HepG2 (cell line): ENCODE measurements around the gene RGS14. TPM values are rescaled to one million over a fixed set of nuclear protein-coding genes. Genes with fewer than 3 reads are reported as not detected.

ENCODE experiments used
- ATAC-seq: fragments of 200-7000 bp; cut with Tn5 transposase; 3 replicates; pipeline ENCODE4 v1.9.1; 2020; ENCODE audit warnings: mild to moderate bottlenecking, moderate library complexity
- BruUV-seq: library from RNA; stranded (reverse); fragments of 400-500 nt; replicated peaks from 2 replicates; lab custom pipeline; 2021; lab: Mats Ljungman, UMichigan
- CTCF ChIA-PET: fragments of 300-600 bp; formaldehyde crosslinking; extraction: SDS; loops from one replicate; lab custom pipeline; 2021; ENCODE audit warnings: low total read pairs, inconsistent platforms, low intra/inter-chr PET ratio; lab: Yijun Ruan, JAX
- POLR2A ChIA-PET: fragments of 350-600 bp; sonication (Branson Sonifier 250); formaldehyde crosslinking; loops from one replicate; lab custom pipeline; 2020; ENCODE audit warnings: antibody characterized with exemption, inconsistent platforms; lab: Yijun Ruan, JAX
- DNase-seq: peaks from one replicate; pipeline ENCODE4 v3.0.0-alpha.2; 2015; ENCODE audit warnings: low spot score
- FAIRE-seq: peaks from 3 replicates; lab custom pipeline; 2011; peaks lifted over from hg19 to GRCh38; lab: Jason Lieb, UNC
- H2AFZ ChIP-seq: one replicate; pipeline ENCODE4 v1.6.1; 2011; ENCODE audit warnings: low read length, inconsistent platforms
- H3K27ac ChIP-seq: fragments of 300-600 bp; 3 replicates; pipeline ENCODE4 v1.8.0; 2011; ENCODE audit warnings: mixed run types, mild to moderate bottlenecking, mixed read lengths, low read length, inconsistent platforms; ENCODE audit not compliant: insufficient read depth; ENCODE audit errors: extremely low read length
- H3K27me3 ChIP-seq, 2 experiments: fragments of 200-600 bp in 1 of 2; 2 replicates in 1 of 2; 3 replicates in 1 of 2; pipeline versions ENCODE4 v1.6.0 to v1.8.0; 2011; ENCODE audit warnings: low read length in 2 of 2, mild to moderate bottlenecking in 2 of 2, moderate library complexity in 2 of 2, inconsistent platforms in 1 of 2; ENCODE audit not compliant: insufficient read depth in 2 of 2, control insufficient read depth in 1 of 2
- H3K36me3 ChIP-seq, 2 experiments: fragments of 200-600 bp in 1 of 2; replicated peaks in 1 of 2; 2 replicates in 1 of 2; 3 replicates in 1 of 2; pipeline versions ENCODE4 v1.5.1 to v1.8.0; 2011; ENCODE audit warnings: low read length in 2 of 2, inconsistent platforms in 1 of 2; ENCODE audit not compliant: insufficient read depth in 2 of 2, control insufficient read depth in 1 of 2
- H3K4me1 ChIP-seq: 2 replicates; pipeline ENCODE4 v1.5.1; 2012; ENCODE audit warnings: low read length, inconsistent platforms; ENCODE audit not compliant: insufficient read depth
- H3K4me2 ChIP-seq: 2 replicates; pipeline ENCODE4 v1.6.0; 2011; ENCODE audit warnings: low read depth, low read length, inconsistent platforms
- H3K4me3 ChIP-seq, 3 experiments: fragments of 200-600 bp in 1 of 3; sonication (generic), shearing (Covaris generic) in 1 of 3; replicated peaks in 1 of 3; 2 replicates each; pipeline ENCODE4 v1.5.1; 2011 to 2016; ENCODE audit warnings: low read length in 3 of 3, inconsistent platforms in 2 of 3, low read depth in 2 of 3, mild to moderate bottlenecking in 2 of 3, control low read depth in 1 of 3, mixed read lengths in 1 of 3; ENCODE audit not compliant: insufficient read depth in 1 of 3
- H3K79me2 ChIP-seq: one replicate; pipeline ENCODE4 v1.6.1; 2011; ENCODE audit warnings: low read length, inconsistent platforms; ENCODE audit not compliant: insufficient read depth
- H3K9ac ChIP-seq: 2 replicates; pipeline ENCODE4 v1.6.0; 2011; ENCODE audit warnings: mild to moderate bottlenecking, low read depth, low read length, inconsistent platforms; ENCODE audit not compliant: insufficient read depth
- H3K9me3 ChIP-seq: 2 replicates; pipeline ENCODE4 v1.5.1; 2012; ENCODE audit warnings: mild to moderate bottlenecking, low read length
- H4K20me1 ChIP-seq: 2 replicates; pipeline ENCODE4 v1.6.0; 2011; ENCODE audit warnings: inconsistent platforms, mild to moderate bottlenecking, low read length, moderate library complexity; ENCODE audit not compliant: insufficient read depth
- HNRNPL ChIP-seq: fragments of 200-400 bp; formaldehyde crosslinking; IDR thresholded peaks from 2 replicates; pipeline ENCODE4 v1.6.1; 2017; ENCODE audit warnings: mild to moderate bottlenecking, low read depth, low read length
- MAFF ChIP-seq: IDR thresholded peaks from 2 replicates; pipeline ENCODE4 v1.6.1; 2011; ENCODE audit warnings: low read depth, low read length, improper control_type of control experiment
- MYNN ChIP-seq: sonication (generic); formaldehyde crosslinking; IDR thresholded peaks from 2 replicates; pipeline ENCODE4 v1.4.0; 2020; ENCODE audit warnings: mild to moderate bottlenecking, low read depth, missing genetic modification reagents
- ZNF263 ChIP-seq: sonication (generic); formaldehyde crosslinking; IDR thresholded peaks from 2 replicates; pipeline ENCODE4 v1.4.0; 2020; ENCODE audit warnings: missing genetic modification reagents
- ZNF432 ChIP-seq: sonication (generic); formaldehyde crosslinking; IDR thresholded peaks from 2 replicates; pipeline ENCODE4 v1.5.0; 2020; ENCODE audit warnings: missing genetic modification reagents, mild to moderate bottlenecking, borderline replicate concordance
- ZNF747 ChIP-seq: sonication (generic); formaldehyde crosslinking; IDR thresholded peaks from 2 replicates; pipeline ENCODE4 v1.8.1; 2023; ENCODE audit warnings: missing genetic modification reagents, mild to moderate bottlenecking, borderline replicate concordance
- ZZZ3 ChIP-seq: sonication (generic); formaldehyde crosslinking; IDR thresholded peaks from 2 replicates; pipeline ENCODE4 v1.4.0; 2020; ENCODE audit warnings: missing genetic modification reagents, mild to moderate bottlenecking, borderline replicate concordance
- WGBS: methylation state at CpG from one replicate; pipeline ENCODE4 v1.1.6; 2017; ENCODE audit warnings: low lambda C conversion rate; 5-methylcytosine and 5-hydroxymethylcytosine counted together
- in situ Hi-C: cut with HindIII; loops from 2 replicates; pipeline ENCODE4 v1.10.0; 2017; ENCODE audit warnings: low pct_unique_long_range_greater_than_20kb; ENCODE audit not compliant: extremely low pct_ligation_motif_present
- intact Hi-C: fragments of 100-400 bp; cut with micrococcal nuclease; formaldehyde crosslinking; loops from one replicate; pipeline ENCODE4 v1.10.0; 2022; ENCODE audit not compliant: unreplicated experiment
- polyA plus RNA-seq, 8 experiments: library from polyadenylated mRNA; depleted of rRNA in 3 of 8; stranded (reverse) in 7 of 8; unstranded in 1 of 8; fragments of >200 nt; fragmentation: Illumina TruSeq in 4 of 8; extraction: Trizol in 4 of 8; gene quantifications; 2 replicates each; pipeline versions ENCODE4 v1.2.1 to v1.2.3, GENCODE V29; 2011 to 2016; ENCODE audit warnings: low read depth in 4 of 8, missing spikeins in 1 of 8, mixed read lengths in 1 of 8; ENCODE audit not compliant: insufficient read depth in 1 of 8
- total RNA-seq, 5 experiments: library from RNA; depleted of rRNA; stranded (reverse); fragments of >200 nt; fragmentation: Illumina TruSeq; extraction: Trizol; gene quantifications; 2 replicates each; pipeline ENCODE4 v1.2.3, GENCODE V29; 2016; ENCODE audit warnings: low read depth in 1 of 5
- TF ChIP-seq, protein P1 (sequence below): sonication (generic); formaldehyde crosslinking; IDR thresholded peaks from 2 replicates; pipeline ENCODE4 v1.9.0; 2022; ENCODE audit warnings: missing genetic modification reagents, mild to moderate bottlenecking, borderline replicate concordance
- TF ChIP-seq, protein P2 (sequence below): sonication (generic); formaldehyde crosslinking; IDR thresholded peaks from 2 replicates; pipeline ENCODE4 v1.5.0; 2020; ENCODE audit warnings: missing genetic modification reagents

RGS14 gene
- total and polyA plus RNA-seq, 2 of the 13 experiments (the other 11 are each of a cell fraction or from before 2014, with no cell fraction given), result 11.1 to 17.2 TPM

DNA sequence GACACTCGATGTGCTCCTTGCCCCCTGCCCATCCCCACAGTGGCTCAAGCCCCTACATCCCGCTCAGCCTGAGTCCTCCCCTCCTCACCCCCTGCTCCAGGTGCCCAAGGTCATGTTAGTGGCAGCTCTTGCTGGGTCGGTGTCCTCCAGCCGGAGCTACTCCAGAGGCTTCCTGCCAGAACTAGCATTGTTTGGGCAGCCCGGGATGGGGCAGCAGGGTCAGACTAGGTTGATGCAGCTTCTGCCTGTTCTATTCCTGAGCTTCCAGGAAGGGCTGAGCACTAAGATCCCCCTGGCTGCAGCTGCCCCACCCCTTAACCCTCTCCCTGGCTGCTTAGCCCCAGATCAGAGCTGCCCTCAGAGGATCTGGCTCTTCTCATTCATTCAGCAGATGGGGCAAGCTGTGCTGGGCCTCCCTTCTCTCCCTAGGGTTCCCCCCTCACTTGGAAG, 671 bp downstream of the RGS14 start:
- ATAC-seq (peak; percentile 6; the same call in 2 of the 3 replicates), FAIRE-seq (no peak), DNase-seq (no peak)
- H3K4me1 ChIP-seq, result peaks cover 97% of the 10 kb centered on the region
- no peaks in the 10 kb centered on the region for H3K79me2 ChIP-seq
- WGBS, result 12% methylated on average over 4 of the region's 5 CpGs
- intact Hi-C loops, result no loop called here
- CTCF ChIA-PET, result no interaction called here
- TF ChIP-seq, protein P1, sequence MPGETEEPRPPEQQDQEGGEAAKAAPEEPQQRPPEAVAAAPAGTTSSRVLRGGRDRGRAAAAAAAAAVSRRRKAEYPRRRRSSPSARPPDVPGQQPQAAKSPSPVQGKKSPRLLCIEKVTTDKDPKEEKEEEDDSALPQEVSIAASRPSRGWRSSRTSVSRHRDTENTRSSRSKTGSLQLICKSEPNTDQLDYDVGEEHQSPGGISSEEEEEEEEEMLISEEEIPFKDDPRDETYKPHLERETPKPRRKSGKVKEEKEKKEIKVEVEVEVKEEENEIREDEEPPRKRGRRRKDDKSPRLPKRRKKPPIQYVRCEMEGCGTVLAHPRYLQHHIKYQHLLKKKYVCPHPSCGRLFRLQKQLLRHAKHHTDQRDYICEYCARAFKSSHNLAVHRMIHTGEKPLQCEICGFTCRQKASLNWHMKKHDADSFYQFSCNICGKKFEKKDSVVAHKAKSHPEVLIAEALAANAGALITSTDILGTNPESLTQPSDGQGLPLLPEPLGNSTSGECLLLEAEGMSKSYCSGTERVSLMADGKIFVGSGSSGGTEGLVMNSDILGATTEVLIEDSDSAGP, result peak; percentile 15; the same call in 1 of the 2 replicates
- TF ChIP-seq HNRNPL, result 0 out of 2 replicates have a peak, but pooled peaks have one; percentile 12
- TF ChIP-seq ZNF263 (CRISPR knock-in tag), result peak; percentile 92
- no peak for TF ChIP-seq ZZZ3 (CRISPR knock-in tag)
- H3K36me3 ChIP-seq, result no peaks in the 10 kb centered on the region
- in situ Hi-C loops, result loop anchor here (25.0 kb wide), 1 partner anchor 821 kb away; the partner anchor contains the start of genes CDHR2 and RNF44
- POLR2A ChIA-PET, result interaction anchor here (1.6 to 6.5 kb wide), 2 partner anchors 8 to 20 kb away, joined by 12 to 77 read pairs; no protein-coding TSS in a partner anchor
- no peaks in the 10 kb centered on the region for H3K9me3 ChIP-seq
- H3K27me3 ChIP-seq, result peaks cover 0 to 23% of the 10 kb centered on the region in 2 experiments; a peak in 4 of 5 replicates
- no peak overlapping the region for H3K9ac ChIP-seq
- H4K20me1 ChIP-seq, result no peaks in the 10 kb centered on the region
- H3K4me3 ChIP-seq, result peak overlapping the region in 1 of 3 experiments; percentile 25; a peak in 1 of 6 replicates
- no peak overlapping the region for H2AFZ ChIP-seq
- H3K27ac ChIP-seq, result no peak overlapping the region
- no TSS peak for BruUV-seq
- H3K4me2 ChIP-seq, result peak overlapping the region; percentile 42

DNA sequence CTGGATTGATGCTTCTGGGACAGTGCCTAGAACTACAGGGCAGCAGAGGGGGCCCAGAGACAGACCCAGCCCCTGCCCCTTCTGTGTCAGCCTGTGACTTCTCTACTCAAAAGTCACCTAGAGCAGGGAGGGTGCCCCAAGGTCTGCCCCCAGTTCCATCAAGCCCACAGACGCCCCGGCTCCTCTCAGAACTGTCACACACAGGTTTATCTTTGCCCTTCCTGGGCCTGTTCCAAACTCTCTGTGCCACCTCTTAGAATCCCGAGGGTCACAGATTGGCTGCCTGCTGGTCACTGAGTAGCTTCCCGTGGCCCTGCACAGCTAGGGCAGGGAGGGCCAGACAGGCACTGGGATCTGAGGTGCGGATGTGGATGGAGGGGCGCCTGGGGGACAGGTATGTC, 1.7 kb downstream of the RGS14 start:
- in situ Hi-C loops (loop anchor here (25.0 kb wide), 1 partner anchor 822 kb away; the partner anchor contains the start of genes CDHR2 and RNF44), intact Hi-C loops (no loop called here)
- WGBS, result 14% methylated on average over 6 of the region's 6 CpGs
- TF ChIP-seq ZNF432 (CRISPR knock-in tag) (no peak), MYNN (no peak), ZNF747 (CRISPR knock-in tag) (no peak), MAFF (no peak)
- TF ChIP-seq, protein P2, sequence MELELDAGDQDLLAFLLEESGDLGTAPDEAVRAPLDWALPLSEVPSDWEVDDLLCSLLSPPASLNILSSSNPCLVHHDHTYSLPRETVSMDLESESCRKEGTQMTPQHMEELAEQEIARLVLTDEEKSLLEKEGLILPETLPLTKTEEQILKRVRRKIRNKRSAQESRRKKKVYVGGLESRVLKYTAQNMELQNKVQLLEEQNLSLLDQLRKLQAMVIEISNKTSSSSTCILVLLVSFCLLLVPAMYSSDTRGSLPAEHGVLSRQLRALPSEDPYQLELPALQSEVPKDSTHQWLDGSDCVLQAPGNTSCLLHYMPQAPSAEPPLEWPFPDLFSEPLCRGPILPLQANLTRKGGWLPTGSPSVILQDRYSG (CRISPR knock-in tag), result no peak
- no peaks in the 10 kb centered on the region for H3K79me2 ChIP-seq
- ChIA-PET CTCF (no interaction called here), POLR2A (interaction anchor here (1.0 to 6.5 kb wide), 2 partner anchors 11 to 19 kb away, joined by 3 to 77 read pairs; no protein-coding TSS in a partner anchor)
- H4K20me1 ChIP-seq, result no peaks in the 10 kb centered on the region
- no peak overlapping the region for H3K27ac ChIP-seq
- no peak overlapping the region for H2AFZ ChIP-seq
- H3K4me3 ChIP-seq, result no peak overlapping the region
- no peak overlapping the region for H3K4me2 ChIP-seq
- DNase-seq (no peak), ATAC-seq (no peak), FAIRE-seq (no peak)
- H3K36me3 ChIP-seq, result no peaks in the 10 kb centered on the region
- H3K9ac ChIP-seq, result no peak overlapping the region
- peaks cover 0 to 23% of the 10 kb centered on the region in 2 experiments; a peak in 4 of 5 replicates for H3K27me3 ChIP-seq
- no TSS peak for BruUV-seq
- H3K4me1 ChIP-seq, result peaks cover 97% of the 10 kb centered on the region
- no peaks in the 10 kb centered on the region for H3K9me3 ChIP-seq
